Lung (tissue), 12 donors: ENCODE data around the gene SLC6A8. TPM values are rescaled to one million over a fixed set of nuclear protein-coding genes. Genes with fewer than 3 reads are reported as not detected.
"Not testable (repeated sequence)": the region's sequence is repeated elsewhere in the genome, so short reads cannot be mapped to it uniquely, and the experiment has no call there.

Experiments used
- ATAC-seq: fragments of 200-7000 bp; cut with Tn5 transposase; one replicate; pipeline ENCODE4 v1.9.1; 2020; ENCODE audit warnings: moderate number of reproducible peaks; ENCODE audit not compliant: insufficient read depth, low FRiP score
- DNase-seq, 3 donors: peaks; one replicate each; pipeline ENCODE4 v3.0.0-alpha.2; 2013 to 2017
- H3K27ac ChIP-seq, 2 donors: one replicate each; pipeline ENCODE4 v1.5.1; 2013; ENCODE audit warnings: mild to moderate bottlenecking in 2 of 2, moderate library complexity in 2 of 2, control low read depth in 1 of 2, inconsistent platforms in 1 of 2, low read depth in 1 of 2, low read length in 1 of 2
- H3K27me3 ChIP-seq, 3 donors: one replicate each; pipeline ENCODE4 v1.5.1; 2013; ENCODE audit warnings: low read length in 2 of 3; ENCODE audit not compliant: control insufficient read depth in 3 of 3, insufficient read depth in 3 of 3
- H3K36me3 ChIP-seq, 4 donors: one replicate each; pipeline ENCODE4 v1.5.1; 2013; ENCODE audit warnings: low read length in 4 of 4, mild to moderate bottlenecking in 1 of 4, moderate library complexity in 1 of 4; ENCODE audit not compliant: control insufficient read depth in 4 of 4, insufficient read depth in 4 of 4
- H3K4me1 ChIP-seq, 5 donors: one replicate each; pipeline ENCODE4 v1.5.1; 2013; ENCODE audit warnings: low read length in 5 of 5, mild to moderate bottlenecking in 2 of 5, moderate library complexity in 1 of 5; ENCODE audit not compliant: control insufficient read depth in 5 of 5, insufficient read depth in 5 of 5
- H3K4me3 ChIP-seq: one replicate; pipeline ENCODE4 v1.5.1; 2013; ENCODE audit warnings: mild to moderate bottlenecking, control low read depth, moderate library complexity
- H3K9ac ChIP-seq, 2 donors: one replicate each; pipeline ENCODE4 v1.5.1; 2013; ENCODE audit warnings: low read length in 2 of 2, control low read depth in 1 of 2; ENCODE audit not compliant: insufficient read depth in 1 of 2
- H3K9me3 ChIP-seq, 4 donors: one replicate each; pipeline ENCODE4 v1.5.1; 2013; ENCODE audit warnings: low read length in 3 of 4, mild to moderate bottlenecking in 1 of 4, moderate library complexity in 1 of 4; ENCODE audit not compliant: control insufficient read depth in 4 of 4, insufficient read depth in 3 of 4
- WGBS, 2 donors: extraction: QIAGEN DNeasy Blood & Tissue Kit; methylation state at CpG; one replicate each; pipeline ENCODE4 v1.1.7; 2013; 5-methylcytosine and 5-hydroxymethylcytosine counted together
- polyA plus RNA-seq, 2 donors: library from polyadenylated mRNA; stranded (reverse); fragments of 200-250 nt; gene quantifications; one replicate each; pipeline ENCODE4 v1.2.1, GENCODE V29; 2013
- total RNA-seq, 2 donors: library from RNA; depleted of rRNA in 1 of 2; stranded (reverse); fragments of >200 nt in 1 of 2; gene quantifications; one replicate each; pipeline ENCODE4 v1.2.1, GENCODE V29; 2014 to 2021
- TF ChIP-seq, protein P1 (sequence below): IDR thresholded peaks from 2 replicates; pipeline ENCODE4 v1.5.1; 2012; ENCODE audit warnings: mild to moderate bottlenecking; ENCODE audit errors: control extremely low read depth, extremely low read depth
- donor health status: control.
- donor health status: control.
- donor health status: Bipolar disorder and iron deficiency.
- donor health status: healthy.
- donor health status: DM: yes; HTN: yes; CAD: no.

Gene SLC6A8
- total and polyA plus RNA-seq, 4 donors = 5.3 to 21.5 (median 9.9) TPM

DNA sequence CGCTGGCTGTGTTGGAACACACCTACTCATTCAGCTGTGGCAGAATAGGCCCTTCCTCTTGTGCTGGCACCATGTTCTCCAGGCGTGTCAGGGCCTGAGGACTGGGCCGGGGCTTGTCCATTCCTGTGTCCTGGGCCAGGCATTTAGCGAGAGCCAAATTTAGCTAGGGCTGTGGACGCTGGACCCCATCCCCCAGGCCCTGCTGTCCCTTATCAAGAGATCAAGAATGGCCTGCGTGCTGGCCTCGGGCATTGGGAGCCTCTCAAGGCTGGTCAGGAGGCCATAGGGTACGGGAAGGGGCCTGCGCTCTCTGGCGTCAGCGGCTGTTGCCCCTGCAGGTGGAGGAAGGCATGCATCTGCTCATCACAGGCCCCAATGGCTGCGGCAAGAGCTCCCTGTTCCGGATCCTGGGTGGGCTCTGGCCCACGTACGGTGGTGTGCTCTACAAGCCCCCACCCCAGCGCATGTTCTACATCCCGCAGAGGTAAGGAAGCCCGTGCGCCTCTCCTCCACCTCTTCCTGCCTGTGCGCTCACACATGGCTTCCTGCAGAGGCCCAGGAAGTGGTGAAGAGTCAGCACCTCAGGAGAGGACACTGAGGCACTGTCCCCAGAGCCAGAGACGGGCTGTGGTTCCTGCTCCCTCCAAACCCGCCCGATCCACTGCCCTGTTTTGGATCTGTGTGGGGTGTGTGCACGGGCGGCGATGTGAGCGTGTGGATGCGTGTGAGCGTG lies 52.2 kb downstream of the SLC6A8 start:
- WGBS, 2 donors = 85 to 91% methylated on average over 18 to 29 of the region's 29 CpGs
- Histone ChIP-seq H3K4me1 (peaks cover 0 to 2% (median 0%) of the 10 kb centered on the region in 5 donors), H3K9me3 (peaks cover 0 to 4% (median 0%) of the 10 kb centered on the region in 4 donors), H3K27ac (no peak overlapping the region), H3K4me3 (no peak overlapping the region), H3K9ac (no peak overlapping the region), H3K27me3 (no peaks in the 10 kb centered on the region), H3K36me3 (peaks cover 0 to 9% (median 0%) of the 10 kb centered on the region in 4 donors)
- TF ChIP-seq, protein P1, sequence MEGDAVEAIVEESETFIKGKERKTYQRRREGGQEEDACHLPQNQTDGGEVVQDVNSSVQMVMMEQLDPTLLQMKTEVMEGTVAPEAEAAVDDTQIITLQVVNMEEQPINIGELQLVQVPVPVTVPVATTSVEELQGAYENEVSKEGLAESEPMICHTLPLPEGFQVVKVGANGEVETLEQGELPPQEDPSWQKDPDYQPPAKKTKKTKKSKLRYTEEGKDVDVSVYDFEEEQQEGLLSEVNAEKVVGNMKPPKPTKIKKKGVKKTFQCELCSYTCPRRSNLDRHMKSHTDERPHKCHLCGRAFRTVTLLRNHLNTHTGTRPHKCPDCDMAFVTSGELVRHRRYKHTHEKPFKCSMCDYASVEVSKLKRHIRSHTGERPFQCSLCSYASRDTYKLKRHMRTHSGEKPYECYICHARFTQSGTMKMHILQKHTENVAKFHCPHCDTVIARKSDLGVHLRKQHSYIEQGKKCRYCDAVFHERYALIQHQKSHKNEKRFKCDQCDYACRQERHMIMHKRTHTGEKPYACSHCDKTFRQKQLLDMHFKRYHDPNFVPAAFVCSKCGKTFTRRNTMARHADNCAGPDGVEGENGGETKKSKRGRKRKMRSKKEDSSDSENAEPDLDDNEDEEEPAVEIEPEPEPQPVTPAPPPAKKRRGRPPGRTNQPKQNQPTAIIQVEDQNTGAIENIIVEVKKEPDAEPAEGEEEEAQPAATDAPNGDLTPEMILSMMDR = no peak
- ATAC-seq = no peak
- no peak for DNase-seq

- no peak overlapping the region for H3K4me3 ChIP-seq
- no peak overlapping the region for H3K27ac ChIP-seq
- peaks cover 0 to 2% (median 0%) of the 10 kb centered on the region in 5 donors for H3K4me1 ChIP-seq
- H3K27me3 ChIP-seq = no peaks in the 10 kb centered on the region
- DNase-seq = no peak
- TF ChIP-seq, protein P1 = no peak
- H3K9ac ChIP-seq = no peak overlapping the region
- H3K9me3 ChIP-seq = peaks cover 0 to 4% (median 0%) of the 10 kb centered on the region in 4 donors
- WGBS, 2 donors = 89 to 95% methylated on average over 14 to 16 of the region's 16 CpGs
- H3K36me3 ChIP-seq = peaks cover 0 to 9% (median 0%) of the 10 kb centered on the region in 4 donors
- no peak for ATAC-seq
Measured at GRCh38 chrX:153740631-153741222, 53.0 kb downstream of the SLC6A8 start.

DNA sequence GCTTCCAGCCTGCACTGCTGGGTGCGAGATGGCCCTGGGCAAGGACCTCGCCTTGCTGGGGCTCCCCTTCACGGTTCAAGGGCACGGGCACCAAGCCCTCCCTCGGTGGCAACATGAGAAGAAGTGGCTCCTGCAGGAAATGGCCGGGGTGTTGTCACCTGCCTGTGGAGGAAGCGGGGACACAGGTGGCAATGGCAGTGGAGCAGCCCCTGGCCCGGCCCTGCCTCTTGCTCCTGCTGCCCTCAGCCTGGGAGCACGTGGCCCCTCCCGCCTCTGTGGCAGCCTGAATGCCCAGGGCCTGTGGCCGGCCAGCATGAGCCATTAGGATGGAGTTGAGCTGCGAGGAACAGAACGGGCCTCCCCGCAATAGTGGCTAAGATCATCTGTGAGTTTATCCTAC lies 53.7 kb downstream of the SLC6A8 start:
- no peak overlapping the region for H3K9ac ChIP-seq
- peaks cover 0 to 4% (median 0%) of the 10 kb centered on the region in 4 donors for H3K9me3 ChIP-seq
- peaks cover 0 to 2% (median 0%) of the 10 kb centered on the region in 5 donors for H3K4me1 ChIP-seq
- no peak overlapping the region for H3K4me3 ChIP-seq
- H3K27me3 ChIP-seq = no peaks in the 10 kb centered on the region
- no peak for ATAC-seq
- peaks cover 0 to 8% (median 0%) of the 10 kb centered on the region in 4 donors for H3K36me3 ChIP-seq
- no peak overlapping the region for H3K27ac ChIP-seq
- no peak for DNase-seq
- WGBS, 2 donors = 82 to 94% methylated on average over 7 to 14 of the region's 14 CpGs
- TF ChIP-seq, protein P1 = no peak

- H3K27me3 ChIP-seq, H3K27ac ChIP-seq, DNase-seq, H3K9me3 ChIP-seq, H3K9ac ChIP-seq, H3K36me3 ChIP-seq, ATAC-seq, H3K4me1 ChIP-seq, H3K4me3 ChIP-seq: not testable (repeated sequence)
- 93% methylated on average over 13 to 14 of the region's 14 CpGs for WGBS, 2 donors
Measured at GRCh38 chrX:153742111-153742510, 54.4 kb downstream of the SLC6A8 start.

DNA sequence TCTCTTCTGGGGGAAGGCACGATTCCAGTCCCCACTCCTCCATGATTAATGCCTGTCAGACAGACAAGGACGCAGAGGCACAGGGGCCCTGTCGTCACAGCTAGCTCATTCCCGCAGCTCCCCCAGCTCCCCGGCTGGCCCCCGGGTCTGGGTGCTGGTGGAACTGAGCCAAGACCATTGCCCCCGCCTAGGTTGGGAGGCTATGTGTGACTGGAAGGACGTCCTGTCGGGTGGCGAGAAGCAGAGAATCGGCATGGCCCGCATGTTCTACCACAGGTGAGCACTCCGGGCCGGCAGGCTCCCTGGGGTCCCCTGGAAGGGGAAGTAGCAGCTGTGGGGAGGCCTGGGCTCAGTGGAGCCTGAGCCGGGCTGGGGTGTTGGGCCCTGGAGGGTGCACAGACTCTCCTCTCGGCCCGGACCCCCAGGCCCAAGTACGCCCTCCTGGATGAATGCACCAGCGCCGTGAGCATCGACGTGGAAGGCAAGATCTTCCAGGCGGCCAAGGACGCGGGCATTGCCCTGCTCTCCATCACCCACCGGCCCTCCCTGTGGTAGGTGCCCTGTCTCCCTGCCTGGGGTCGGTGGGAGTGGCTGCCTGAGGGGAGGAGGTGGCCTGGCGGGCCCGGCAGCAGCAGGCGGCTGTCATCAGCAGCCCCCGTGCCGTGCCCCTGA lies 55.2 kb downstream of the SLC6A8 start:
- not testable (repeated sequence) for H3K36me3 ChIP-seq, H3K27me3 ChIP-seq, H3K4me1 ChIP-seq, H3K9ac ChIP-seq, H3K27ac ChIP-seq, H3K4me3 ChIP-seq, H3K9me3 ChIP-seq, DNase-seq, ATAC-seq
- whole genome bisulfite sequencing, 2 donors = 76 to 77% methylated on average over 24 to 32 of the region's 32 CpGs
